Suppressor macrophage (primary cell): ENCODE data around the gene CLEC2L.

Source experiments
- DNase-seq, 4 experiments: peaks; one replicate each; pipeline ENCODE4 v3.0.0-alpha.2; 2020 to 2022
- total RNA-seq, 17 experiments: gene quantifications; one replicate each; lab custom pipeline; 2026; ENCODE audit warnings: mixed read lengths in 6 of 17, inconsistent platforms in 3 of 17; lab: John Stamatoyannopoulos, UW

The CLEC2L gene
- total RNA-seq = 0 to 0.22 (median 0) reads per million in 17 experiments

GRCh38 chr7:139523199-139523941, at the start of gene CLEC2L:
CLEC2L (plus strand) TSS chr7:139523685; CDS start chr7:139523928, 243 bp downstream.
- peak in 2 of 4 experiments; percentile 20 to 44 for DNase-seq

- DNase-seq = no peak
Observed at GRCh38 chr7:139476139-139476538, 47.3 kb upstream of the CLEC2L start.

GRCh38 chr7:139476891-139477290, 46.6 kb upstream of the CLEC2L start:
- no peak for DNase-seq

GRCh38 chr7:139479620-139480019, 43.9 kb upstream of the CLEC2L start:
- DNase-seq = no peak

- DNase-seq = no peak
Observed at GRCh38 chr7:139481364-139481763, 42.1 kb upstream of the CLEC2L start.

- no peak for DNase-seq
Observed at GRCh38 chr7:139482122-139482521, 41.4 kb upstream of the CLEC2L start.

GRCh38 chr7:139482662-139483466, 40.6 kb upstream of the CLEC2L start:
- DNase-seq = peak; percentile 61 to 83 (median 67)

GRCh38 chr7:139487366-139488080, 36.0 kb upstream of the CLEC2L start:
- no peak for DNase-seq

- DNase-seq = no peak
Observed at GRCh38 chr7:139488810-139489209, 34.7 kb upstream of the CLEC2L start.

GRCh38 chr7:139490130-139490529, 33.4 kb upstream of the CLEC2L start:
- DNase-seq = no peak

GRCh38 chr7:139492293-139492692, 31.2 kb upstream of the CLEC2L start:
- DNase-seq = no peak

- DNase-seq = peak; percentile 7 to 55 (median 46)
Observed at GRCh38 chr7:139494835-139495579, 28.5 kb upstream of the CLEC2L start.

GRCh38 chr7:139495580-139496125, 27.8 kb upstream of the CLEC2L start:
- no peak for DNase-seq

- DNase-seq = no peak
Observed at GRCh38 chr7:139496528-139496927, 27.0 kb upstream of the CLEC2L start.

GRCh38 chr7:139500770-139501138, 22.7 kb upstream of the CLEC2L start:
- no peak for DNase-seq

- DNase-seq = no peak
Observed at GRCh38 chr7:139502226-139502625, 21.3 kb upstream of the CLEC2L start.

- peak in 2 of 4 experiments; percentile 23 to 27 for DNase-seq
Observed at GRCh38 chr7:139505563-139505962, 17.9 kb upstream of the CLEC2L start.

GRCh38 chr7:139509535-139509934, 13.9 kb upstream of the CLEC2L start:
- DNase-seq = no peak

- DNase-seq = no peak
Observed at GRCh38 chr7:139511315-139511714, 12.2 kb upstream of the CLEC2L start.

- no peak for DNase-seq
Observed at GRCh38 chr7:139515266-139515665, 8.2 kb upstream of the CLEC2L start.

GRCh38 chr7:139521439-139521838, 2.0 kb upstream of the CLEC2L start:
- DNase-seq = no peak

- DNase-seq = peak; percentile 13 to 45 (median 42)
Observed at GRCh38 chr7:139522830-139523198, 671 bp upstream of the CLEC2L start.
